Activated T-helper 2 cell treated with anti-CD3 and anti-CD28 coated beads, Interferon-gamma antibody, Interleukin-2, Interleukin-4, amounts not matched to agents 10 μg/mL and 5 μg/mL and 100 μg/mL, durations not matched to agents 14 hours and 24 hours and 36 hours (primary cell): ENCODE results near the gene USP8. TPM values are rescaled to one million over a fixed set of nuclear protein-coding genes. Genes with fewer than 3 reads are reported as not detected.

Experiments used
- DNase-seq: peaks from one replicate; pipeline ENCODE4 v3.0.0; 2021; ENCODE audit warnings: low spot score
- H3K27ac Mint-ChIP-seq: one replicate; pipeline ENCODE4 v1.8.0; 2021; ENCODE audit warnings: mixed read lengths
- H3K27me3 Mint-ChIP-seq: one replicate; pipeline ENCODE4 v1.8.0; 2021; ENCODE audit warnings: low read depth, mixed read lengths
- H3K36me3 Mint-ChIP-seq: one replicate; pipeline ENCODE4 v1.8.0; 2021; ENCODE audit warnings: low read depth, mixed read lengths
- H3K4me1 Mint-ChIP-seq: one replicate; pipeline ENCODE4 v1.8.0; 2021; ENCODE audit warnings: low read depth, mixed read lengths
- H3K4me3 Mint-ChIP-seq: one replicate; pipeline ENCODE4 v1.8.0; 2021; ENCODE audit warnings: low read depth, mild to moderate bottlenecking, moderate library complexity, mixed read lengths
- H3K9me3 Mint-ChIP-seq: one replicate; pipeline ENCODE4 v1.8.0; 2021; ENCODE audit warnings: mixed read lengths
- intact Hi-C: fragments of 100-400 bp; cut with micrococcal nuclease; formaldehyde crosslinking; loops from one replicate; pipeline ENCODE4 v1.15.1; 2023
- total RNA-seq: library from RNA; stranded (reverse); gene quantifications from 2 replicates; pipeline ENCODE4 v1.2.3, GENCODE V29; 2022

USP8 gene
- total RNA-seq, 1 donor from 2014 or later: 57.4 TPM

GRCh38 chr15:50558012-50558411 is 133.8 kb downstream of the USP8 start:
- H3K27ac Mint-ChIP-seq: peak overlapping the region; percentile 46
- peaks cover 63% of the 10 kb centered on the region for H3K36me3 Mint-ChIP-seq
- H3K4me1 Mint-ChIP-seq: peaks cover 39% of the 10 kb centered on the region
- no peak overlapping the region for H3K4me3 Mint-ChIP-seq
- no peak for DNase-seq
- intact Hi-C loops: no loop called here
- H3K27me3 Mint-ChIP-seq: no peaks in the 10 kb centered on the region
- H3K9me3 Mint-ChIP-seq: no peaks in the 10 kb centered on the region

DNA sequence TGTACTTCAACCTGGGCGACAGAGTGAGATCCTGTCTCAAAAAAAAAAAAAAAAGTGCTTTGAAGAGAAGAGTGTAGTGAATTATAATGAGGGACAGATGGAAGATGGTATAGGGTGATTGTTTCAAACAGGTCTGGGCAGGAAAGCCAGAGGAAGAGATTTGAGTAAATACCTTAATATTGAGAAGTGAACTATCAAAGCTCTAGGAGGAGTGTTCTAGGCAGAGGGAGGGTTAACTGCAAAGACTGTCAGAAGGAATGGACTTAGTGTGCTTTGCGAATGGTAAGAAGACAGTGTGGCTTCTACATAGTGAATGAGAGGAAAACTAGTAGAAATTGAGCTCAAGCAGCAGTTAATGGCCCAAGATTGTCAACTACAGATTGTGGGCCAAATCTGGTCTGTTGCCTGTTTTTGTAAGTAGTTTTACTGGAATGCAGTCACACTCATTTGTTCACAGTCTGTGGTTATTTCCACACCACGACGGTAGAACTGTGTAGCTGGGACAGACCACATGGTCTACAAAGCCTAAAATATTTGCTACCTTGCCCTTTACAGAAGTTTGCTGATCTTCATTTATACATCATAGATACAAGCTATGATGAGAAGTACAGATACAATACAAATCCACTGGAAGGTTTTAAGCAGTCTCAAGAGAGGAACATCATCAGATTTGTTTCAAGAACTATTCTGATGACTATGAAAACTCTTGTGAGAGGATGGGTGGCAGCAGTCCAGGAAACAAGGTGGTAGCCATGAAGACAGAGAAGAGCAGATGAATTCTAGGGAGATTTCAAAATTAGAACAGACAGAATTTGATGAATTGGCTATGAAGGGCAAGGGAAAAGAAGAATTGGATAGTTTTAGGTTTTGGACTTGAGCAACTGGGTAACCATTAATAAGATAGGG is 138.8 kb downstream of the USP8 start:
- peaks cover 29% of the 10 kb centered on the region for H3K4me1 Mint-ChIP-seq
- peak overlapping the region; percentile 15 for H3K4me3 Mint-ChIP-seq
- H3K9me3 Mint-ChIP-seq: no peaks in the 10 kb centered on the region
- no peaks in the 10 kb centered on the region for H3K27me3 Mint-ChIP-seq
- no peak for DNase-seq
- H3K36me3 Mint-ChIP-seq: peaks cover 66% of the 10 kb centered on the region
- H3K27ac Mint-ChIP-seq: peak overlapping the region; percentile 95
- intact Hi-C loops: loop anchor here (2.0 to 5.0 kb wide), 3 partner anchors 76 to 344 kb away; partner anchors contain the start of gene GABPB1

GRCh38 chr15:50563756-50564155 is 139.6 kb downstream of the USP8 start:
- Mint-ChIP-seq H3K4me3 (no peak overlapping the region), H3K27me3 (no peaks in the 10 kb centered on the region), H3K9me3 (no peaks in the 10 kb centered on the region), H3K4me1 (peaks cover 28% of the 10 kb centered on the region), H3K27ac (peak overlapping the region; percentile 95), H3K36me3 (peaks cover 69% of the 10 kb centered on the region)
- no peak for DNase-seq
- intact Hi-C loops: loop anchor here (2.0 to 5.0 kb wide), 3 partner anchors 76 to 343 kb away; partner anchors contain the start of gene GABPB1

Other genes with a start within 250 kb of the USP8 start
- gene SLC27A2, start 242.2 kb upstream of the USP8 start, total RNA-seq: 99.5 TPM in 2 replicates
- gene HDC, start 158.7 kb upstream of the USP8 start, total RNA-seq: 8.7 and 9.3 TPM in 2 replicates
- gene GABPB1, start 69.2 kb upstream of the USP8 start, total RNA-seq: 69.3 and 69.5 TPM in 2 replicates
- not detected in 2 replicates for gene USP50, start 122.3 kb downstream of the USP8 start, total RNA-seq